Activated CD8-positive, alpha-beta T cell treated with anti-CD3 and anti-CD28 coated beads, Interleukin-2, amount 10 ng/mL, durations not matched to agents 7 days and 5 days (primary cell): ENCODE data around the gene GOLGA6B. TPM values are rescaled to one million over a fixed set of nuclear protein-coding genes. Genes with fewer than 3 reads are reported as not detected.

Experiments used
- ATAC-seq: fragments of 150-1000 bp; cut with Tn5 transposase; one replicate; pipeline ENCODE4 v1.10.0; 2021; ENCODE audit warnings: moderate library complexity
- CTCF ChIA-PET: fragments of 350-600 bp; sonication (Branson Sonifier 250); formaldehyde crosslinking; loops from one replicate; lab custom pipeline; 2021; ENCODE audit warnings: antibody characterized with exemption; lab: Charles Lee
- POLR2A ChIA-PET: fragments of 350-600 bp; sonication (Branson Sonifier 250); formaldehyde crosslinking; loops from one replicate; lab custom pipeline; 2021; ENCODE audit warnings: antibody characterized with exemption; lab: Charles Lee
- DNase-seq: peaks from one replicate; pipeline ENCODE4 v3.0.0-alpha.2; 2020
- H3K27ac Mint-ChIP-seq: one replicate; pipeline ENCODE4 v1.8.0; 2021; ENCODE audit warnings: mild to moderate bottlenecking, mixed read lengths
- H3K27me3 Mint-ChIP-seq: one replicate; pipeline ENCODE4 v1.8.0; 2021; ENCODE audit warnings: low read depth, mixed read lengths
- H3K36me3 Mint-ChIP-seq: one replicate; pipeline ENCODE4 v1.8.0; 2021; ENCODE audit warnings: low read depth, mixed read lengths
- H3K4me1 Mint-ChIP-seq: one replicate; pipeline ENCODE4 v1.8.0; 2021; ENCODE audit warnings: low read depth, mixed read lengths
- H3K4me3 Mint-ChIP-seq: one replicate; pipeline ENCODE4 v1.8.0; 2021; ENCODE audit warnings: mild to moderate bottlenecking, mixed read lengths
- H3K9me3 Mint-ChIP-seq: one replicate; pipeline ENCODE4 v1.8.0; 2022; ENCODE audit warnings: mixed read lengths; ENCODE audit not compliant: insufficient read depth
- total RNA-seq, 2 experiments: library from RNA; stranded (reverse); gene quantifications; one replicate each; pipeline ENCODE4 v1.2.3, GENCODE V29; 2021

The GOLGA6B gene
- total RNA-seq, 2 experiments from 2014 or later, result not detected

- H3K4me3 Mint-ChIP-seq, result no peak overlapping the region
- peaks cover 7% of the 10 kb centered on the region for H3K4me1 Mint-ChIP-seq
- no peaks in the 10 kb centered on the region for H3K9me3 Mint-ChIP-seq
- POLR2A ChIA-PET, result no interaction called here
- DNase-seq, result no peak
- H3K27me3 Mint-ChIP-seq, result peaks cover 14% of the 10 kb centered on the region
- no peak overlapping the region for H3K27ac Mint-ChIP-seq
- CTCF ChIA-PET, result interaction anchor here (0.8 to 2.3 kb wide), 20 partner anchors 9 to 359 kb away, joined by 3 to 18 read pairs (median 4); partner anchors contain the start of genes ARIH1, BBS4, CELF6 and HIGD2B
- no peaks in the 10 kb centered on the region for H3K36me3 Mint-ChIP-seq
- ATAC-seq, result no peak
Measured at GRCh38 chr15:72671525-72671924, 17.0 kb downstream of the GOLGA6B start.

- no peak overlapping the region for H3K27ac Mint-ChIP-seq
- no peaks in the 10 kb centered on the region for H3K4me1 Mint-ChIP-seq
- peaks cover 40% of the 10 kb centered on the region for H3K27me3 Mint-ChIP-seq
- DNase-seq (no peak), ATAC-seq (no peak)
- POLR2A ChIA-PET, result no interaction called here
- H3K4me3 Mint-ChIP-seq, result no peak overlapping the region
- no peaks in the 10 kb centered on the region for H3K36me3 Mint-ChIP-seq
- CTCF ChIA-PET, result no interaction called here
- no peaks in the 10 kb centered on the region for H3K9me3 Mint-ChIP-seq
Measured at GRCh38 chr15:72676838-72677237, 22.3 kb downstream of the GOLGA6B start.

- H3K27me3 Mint-ChIP-seq, result peaks cover 34% of the 10 kb centered on the region
- POLR2A ChIA-PET, result no interaction called here
Measured at GRCh38 chr15:72680931-72681330, 26.4 kb downstream of the GOLGA6B start.

GRCh38 chr15:72682772-72683171, 28.3 kb downstream of the GOLGA6B start:
- Mint-ChIP-seq H3K4me1 (peaks cover 16% of the 10 kb centered on the region), H3K36me3 (no peaks in the 10 kb centered on the region), H3K4me3 (no peak overlapping the region), H3K27ac (no peak overlapping the region), H3K27me3 (peaks cover 25% of the 10 kb centered on the region), H3K9me3 (no peaks in the 10 kb centered on the region)
- no peak for DNase-seq
- no peak for ATAC-seq
- CTCF ChIA-PET, result no interaction called here
- POLR2A ChIA-PET, result no interaction called here

More at GRCh38 chr15:72680931-72681330, 26.4 kb downstream of the GOLGA6B start:
- peaks cover 8% of the 10 kb centered on the region for H3K4me1 Mint-ChIP-seq
- H3K27ac Mint-ChIP-seq, result no peak overlapping the region
- no peaks in the 10 kb centered on the region for H3K9me3 Mint-ChIP-seq
- ATAC-seq (no peak), DNase-seq (no peak)
- H3K36me3 Mint-ChIP-seq, result no peaks in the 10 kb centered on the region
- H3K4me3 Mint-ChIP-seq, result no peak overlapping the region
- CTCF ChIA-PET, result interaction anchor here (0.7 to 1.7 kb wide), 3 partner anchors 10 to 417 kb away, joined by 3 to 6 read pairs (median 4); no protein-coding TSS in a partner anchor

- Mint-ChIP-seq H3K9me3 (no peaks in the 10 kb centered on the region), H3K4me3 (peak overlapping the region; percentile 90), H3K36me3 (no peaks in the 10 kb centered on the region), H3K27me3 (peaks cover 6% of the 10 kb centered on the region), H3K4me1 (peaks cover 16% of the 10 kb centered on the region), H3K27ac (peak overlapping the region; percentile 92)
- no peak for ATAC-seq
- ChIA-PET CTCF (interaction anchor here (0.9 to 2.7 kb wide), 7 partner anchors 12 to 458 kb away, joined by 4 to 10 read pairs (median 5); no protein-coding TSS in a partner anchor), POLR2A (interaction anchor here (0.8 to 1.3 kb wide), 4 partner anchors 101 to 365 kb away, joined by 3 to 5 read pairs (median 3); partner anchors contain the start of genes CELF6 and HEXA)
- no peak for DNase-seq
Measured at GRCh38 chr15:72685301-72685924, 30.9 kb downstream of the GOLGA6B start.

- Mint-ChIP-seq H3K36me3 (no peaks in the 10 kb centered on the region), H3K27me3 (peaks cover under 1% of the 10 kb centered on the region), H3K27ac (peak within 1 kb of the TSS; percentile 92), H3K9me3 (no peaks in the 10 kb centered on the region), H3K4me3 (peak within 1 kb of the TSS; percentile 90), H3K4me1 (peaks cover 16% of the 10 kb centered on the region)
- DNase-seq, result peak; percentile 93
- ATAC-seq, result peak; percentile 95
- ChIA-PET POLR2A (interaction anchor here (0.7 to 1.3 kb wide), 4 partner anchors 53 to 313 kb away, joined by 3 to 5 read pairs (median 3); partner anchors contain the start of gene HEXA), CTCF (interaction anchor here (0.9 to 2.7 kb wide), 8 partner anchors 13 to 459 kb away, joined by 4 to 10 read pairs (median 5); no protein-coding TSS in a partner anchor)
Measured at GRCh38 chr15:72685925-72686794, 31.7 kb downstream of the GOLGA6B start, which contains the start of the genes BBS4 and HIGD2B. Gene BBS4, plus strand, starts transcription at chr15:72686207. Its CDS starts 21 bp downstream, at chr15:72686228. Gene HIGD2B, minus strand, starts transcription at chr15:72686182. Its CDS starts 9,808 bp downstream, at chr15:72676374.

- DNase-seq, result no peak
- no peak overlapping the region for H3K27ac Mint-ChIP-seq
- CTCF ChIA-PET, result interaction anchor here (0.9 kb wide), 1 partner anchor 18 kb away, joined by 3 read pairs; no protein-coding TSS in a partner anchor
- peaks cover 16% of the 10 kb centered on the region for H3K4me1 Mint-ChIP-seq
- ATAC-seq, result no peak
- POLR2A ChIA-PET, result no interaction called here
- no peaks in the 10 kb centered on the region for H3K36me3 Mint-ChIP-seq
- H3K9me3 Mint-ChIP-seq, result no peaks in the 10 kb centered on the region
- no peaks in the 10 kb centered on the region for H3K27me3 Mint-ChIP-seq
- no peak overlapping the region for H3K4me3 Mint-ChIP-seq
Measured at GRCh38 chr15:72688697-72689096, 34.2 kb downstream of the GOLGA6B start.

GRCh38 chr15:72690938-72691337, 36.4 kb downstream of the GOLGA6B start:
- Mint-ChIP-seq H3K9me3 (no peaks in the 10 kb centered on the region), H3K27ac (no peak overlapping the region), H3K4me1 (peaks cover 16% of the 10 kb centered on the region), H3K36me3 (peaks cover 5% of the 10 kb centered on the region), H3K27me3 (no peaks in the 10 kb centered on the region), H3K4me3 (no peak overlapping the region)
- ChIA-PET CTCF (interaction anchor here (0.7 to 0.9 kb wide), 2 partner anchors 923 to 945 kb away, joined by 3 to 4 read pairs; no protein-coding TSS in a partner anchor), POLR2A (no interaction called here)
- DNase-seq, result no peak
- ATAC-seq, result no peak

- ChIA-PET CTCF (interaction anchor here (0.9 kb wide), 1 partner anchor 18 kb away, joined by 3 read pairs; no protein-coding TSS in a partner anchor), POLR2A (interaction anchor here (0.6 kb wide), 1 partner anchor 104 kb away, joined by 5 read pairs; no protein-coding TSS in a partner anchor)
- no peak for ATAC-seq
Measured at GRCh38 chr15:72698938-72699337, 44.4 kb downstream of the GOLGA6B start.

GRCh38 chr15:72700076-72700475, 45.6 kb downstream of the GOLGA6B start:
- CTCF ChIA-PET, result no interaction called here
- no peaks in the 10 kb centered on the region for H3K9me3 Mint-ChIP-seq
- H3K4me1 Mint-ChIP-seq, result peaks cover 4% of the 10 kb centered on the region
- H3K36me3 Mint-ChIP-seq, result peaks cover 4% of the 10 kb centered on the region
- POLR2A ChIA-PET, result no interaction called here
- ATAC-seq (no peak), DNase-seq (no peak)
- H3K4me3 Mint-ChIP-seq, result no peak overlapping the region
- no peak overlapping the region for H3K27ac Mint-ChIP-seq
- H3K27me3 Mint-ChIP-seq, result no peaks in the 10 kb centered on the region

More at GRCh38 chr15:72698938-72699337, 44.4 kb downstream of the GOLGA6B start:
- peaks cover 8% of the 10 kb centered on the region for H3K4me1 Mint-ChIP-seq
- DNase-seq, result no peak
- no peak overlapping the region for H3K4me3 Mint-ChIP-seq
- H3K27me3 Mint-ChIP-seq, result no peaks in the 10 kb centered on the region
- H3K27ac Mint-ChIP-seq, result no peak overlapping the region
- no peaks in the 10 kb centered on the region for H3K9me3 Mint-ChIP-seq
- H3K36me3 Mint-ChIP-seq, result peaks cover 6% of the 10 kb centered on the region

GRCh38 chr15:72706266-72706665, 51.8 kb downstream of the GOLGA6B start:
- Mint-ChIP-seq H3K27ac (no peak overlapping the region), H3K4me3 (no peak overlapping the region), H3K4me1 (no peaks in the 10 kb centered on the region), H3K9me3 (no peaks in the 10 kb centered on the region), H3K27me3 (no peaks in the 10 kb centered on the region), H3K36me3 (no peaks in the 10 kb centered on the region)
- ChIA-PET CTCF (interaction anchor here (1.4 to 3.2 kb wide), 2 partner anchors 16 to 106 kb away, joined by 3 to 13 read pairs; no protein-coding TSS in a partner anchor), POLR2A (no interaction called here)
- no peak for ATAC-seq
- no peak for DNase-seq
